Stomach (tissue), 9 donors: ENCODE results near the gene FYN. TPM values are rescaled to one million over a fixed set of nuclear protein-coding genes. Genes with fewer than 3 reads are reported as not detected.

Experiments used
- DNase-seq, 2 donors: peaks; one replicate each; pipeline versions ENCODE4 v3.0.0 to v3.0.0-alpha.2; 2013 to 2019
- H3K27ac ChIP-seq, 5 donors: fragments of 200-600 bp in 4 of 5; sonication (generic) in 4 of 5; one replicate each; pipeline ENCODE4 v1.5.1; 2013 to 2019; ENCODE audit warnings: mild to moderate bottlenecking in 1 of 5, moderate library complexity in 1 of 5
- H3K27me3 ChIP-seq, 3 donors: fragments of 200-600 bp; sonication (generic); one replicate each; pipeline ENCODE4 v1.5.1; 2017 to 2019; ENCODE audit warnings: mixed run types in 1 of 3
- H3K36me3 ChIP-seq, 4 donors: fragments of 200-600 bp; sonication (generic); 1 replicate in 3 of 4; 2 replicates in 1 of 4; pipeline ENCODE4 v1.5.1; 2016 to 2019
- H3K4me1 ChIP-seq, 4 donors: fragments of 200-600 bp; sonication (generic); one replicate each; pipeline ENCODE4 v1.5.1; 2016 to 2019
- H3K4me3 ChIP-seq, 4 donors: fragments of 200-600 bp; sonication (generic) in 3 of 4; one replicate each; pipeline ENCODE4 v1.5.1; 2016 to 2019; ENCODE audit warnings: mild to moderate bottlenecking in 1 of 4
- H3K9me3 ChIP-seq, 4 donors: fragments of 200-600 bp; sonication (generic); one replicate each; pipeline ENCODE4 v1.5.1; 2016 to 2019
- EP300 ChIP-seq: sonication (generic); formaldehyde crosslinking; IDR thresholded peaks from one replicate; pipeline ENCODE4 v1.6.1; 2017; ENCODE audit warnings: antibody characterized with exemption
- POLR2A ChIP-seq, 4 donors: fragments of 450-650 bp; IDR thresholded peaks; one replicate each; pipeline ENCODE4 v1.6.1; 2016; ENCODE audit warnings: antibody characterized with exemption in 4 of 4, control low read depth in 2 of 4, mild to moderate bottlenecking in 1 of 4, moderate library complexity in 1 of 4
- POLR2AphosphoS5 ChIP-seq, 3 donors: sonication (generic); formaldehyde crosslinking; IDR thresholded peaks; one replicate each; pipeline ENCODE4 v1.6.1; 2016; ENCODE audit warnings: antibody characterized with exemption in 3 of 3
- WGBS, 5 donors: extraction: QIAGEN DNeasy Blood & Tissue Kit in 3 of 5; methylation state at CpG; one replicate each; pipeline versions ENCODE4 v1.1.5 to v1.1.7; 2013 to 2018; 5-methylcytosine and 5-hydroxymethylcytosine counted together
- intact Hi-C: fragments of 100-400 bp; cut with DNase I; formaldehyde crosslinking; loops from one replicate; pipeline ENCODE4 v1.15.1; 2023; ENCODE audit warnings: low total_unique reads
- polyA plus RNA-seq, 3 donors: library from polyadenylated mRNA; stranded (reverse); fragments of 200-250 nt; gene quantifications; one replicate each; pipeline ENCODE4 v1.2.3, GENCODE V29; 2013
- total RNA-seq, 5 donors: library from RNA; depleted of rRNA; stranded (reverse); fragments of >200 nt; gene quantifications; one replicate each; pipeline versions ENCODE4 v1.1.0 to v1.2.3, GENCODE V29; 2014 to 2016
- TF ChIP-seq, protein P1 (sequence below), 7 experiments: fragments of 450-650 bp in 4 of 7; fragments of 200-600 bp in 3 of 7; sonication (generic) in 3 of 7; IDR thresholded peaks; one replicate each; pipeline ENCODE4 v1.5.1; 2016 to 2019; ENCODE audit warnings: antibody characterized with exemption in 7 of 7, control low read depth in 2 of 7, mild to moderate bottlenecking in 1 of 7
- donor health status: healthy with polysubstance abuse.
- donor health status: Bipolar disorder and iron deficiency.
- donor health status: healthy.

Gene FYN
- total and polyA plus RNA-seq, 8 donors, result 8.4 to 146 (median 37.1) TPM

DNA sequence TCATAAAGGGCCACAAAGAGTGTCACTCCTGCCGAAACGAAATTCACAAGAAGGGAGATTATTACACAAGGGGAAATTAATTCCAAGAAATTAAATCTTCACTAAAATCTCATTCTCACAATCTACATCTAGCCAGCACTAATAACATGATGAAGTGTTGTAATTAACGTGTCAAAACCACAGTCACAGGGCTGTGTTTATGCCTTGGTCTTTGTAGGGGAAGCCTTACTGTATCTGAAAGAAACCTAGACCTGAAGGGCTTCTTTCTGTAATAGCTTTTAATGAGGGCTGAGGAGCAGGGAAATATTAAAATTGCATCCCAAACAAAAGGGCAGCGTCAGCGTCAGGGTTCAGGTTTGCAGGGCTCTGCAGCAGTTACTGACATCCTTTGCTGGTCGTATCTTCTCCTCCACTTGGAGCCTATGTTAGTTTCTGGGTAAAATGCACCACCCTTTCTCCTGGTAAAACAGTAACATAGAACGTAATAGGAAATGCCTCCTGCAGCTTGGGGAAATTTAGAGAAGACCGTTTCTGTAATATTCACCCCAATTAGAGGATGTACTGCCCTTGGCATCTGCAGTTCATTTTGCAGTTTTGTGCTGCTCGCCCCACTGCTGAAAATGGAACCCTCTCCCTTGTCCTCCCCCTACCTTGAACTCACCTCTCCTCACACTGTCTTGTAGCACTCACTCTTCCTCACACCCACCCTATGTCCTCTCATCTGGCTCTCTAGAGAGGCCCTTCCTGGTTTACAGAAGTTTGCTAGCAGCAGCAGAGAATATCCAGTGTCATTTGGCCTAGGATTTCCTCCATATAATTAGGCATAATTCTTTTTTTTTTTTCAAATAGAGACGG, 158.6 kb downstream of the FYN start:
- Histone ChIP-seq H3K4me1 (peaks cover 24 to 37% (median 31%) of the 10 kb centered on the region in 4 donors), H3K9me3 (no peaks in the 10 kb centered on the region), H3K27me3 (no peaks in the 10 kb centered on the region), H3K4me3 (no peak overlapping the region), H3K36me3 (peaks cover 9 to 45% (median 39%) of the 10 kb centered on the region in 4 donors), H3K27ac (peak overlapping the region in 1 of 5 donors; percentile 7)
- no peak for DNase-seq
- intact Hi-C loops, result loop anchor here (5.0 to 10.0 kb wide), 2 partner anchors 283 to 320 kb away; no protein-coding TSS in a partner anchor
- 84 to 93% (median 87%) methylated on average over 10 of the region's 10 CpGs for WGBS, 5 donors
- TF ChIP-seq EP300 (no peak), POLR2AphosphoS5 (IDR thresholded peaks at IDR 0.05) (no peak), POLR2A (IDR thresholded peaks at IDR 0.05) (no peak)
- TF ChIP-seq, protein P1, sequence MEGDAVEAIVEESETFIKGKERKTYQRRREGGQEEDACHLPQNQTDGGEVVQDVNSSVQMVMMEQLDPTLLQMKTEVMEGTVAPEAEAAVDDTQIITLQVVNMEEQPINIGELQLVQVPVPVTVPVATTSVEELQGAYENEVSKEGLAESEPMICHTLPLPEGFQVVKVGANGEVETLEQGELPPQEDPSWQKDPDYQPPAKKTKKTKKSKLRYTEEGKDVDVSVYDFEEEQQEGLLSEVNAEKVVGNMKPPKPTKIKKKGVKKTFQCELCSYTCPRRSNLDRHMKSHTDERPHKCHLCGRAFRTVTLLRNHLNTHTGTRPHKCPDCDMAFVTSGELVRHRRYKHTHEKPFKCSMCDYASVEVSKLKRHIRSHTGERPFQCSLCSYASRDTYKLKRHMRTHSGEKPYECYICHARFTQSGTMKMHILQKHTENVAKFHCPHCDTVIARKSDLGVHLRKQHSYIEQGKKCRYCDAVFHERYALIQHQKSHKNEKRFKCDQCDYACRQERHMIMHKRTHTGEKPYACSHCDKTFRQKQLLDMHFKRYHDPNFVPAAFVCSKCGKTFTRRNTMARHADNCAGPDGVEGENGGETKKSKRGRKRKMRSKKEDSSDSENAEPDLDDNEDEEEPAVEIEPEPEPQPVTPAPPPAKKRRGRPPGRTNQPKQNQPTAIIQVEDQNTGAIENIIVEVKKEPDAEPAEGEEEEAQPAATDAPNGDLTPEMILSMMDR (IDR thresholded peaks at IDR 0.05), result no peak

DNA sequence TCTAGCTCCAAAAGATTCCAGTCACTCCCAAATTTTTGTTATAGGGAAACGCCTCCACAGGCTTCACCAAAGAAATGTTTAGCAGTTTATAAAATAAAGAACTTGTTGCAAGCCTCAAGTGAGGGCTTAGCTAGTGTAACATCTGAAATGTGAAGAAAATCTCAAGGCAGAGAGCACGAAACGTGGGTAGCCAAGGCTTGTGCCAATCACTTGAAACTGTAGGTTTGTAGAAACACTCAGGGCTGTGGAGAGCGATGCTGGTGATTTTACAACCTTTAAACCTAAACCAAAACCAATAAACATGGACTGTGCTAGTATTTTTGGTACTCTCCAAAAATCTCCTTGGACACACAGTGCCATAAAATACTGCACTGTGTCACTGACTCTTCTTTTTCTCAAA, 159.4 kb downstream of the FYN start:
- DNase-seq, result no peak
- Histone ChIP-seq H3K4me3 (no peak overlapping the region), H3K4me1 (peaks cover 24 to 39% (median 31%) of the 10 kb centered on the region in 4 donors), H3K27ac (peak overlapping the region in 1 of 5 donors; percentile 7), H3K27me3 (no peaks in the 10 kb centered on the region), H3K36me3 (peaks cover 9 to 42% (median 36%) of the 10 kb centered on the region in 4 donors), H3K9me3 (no peaks in the 10 kb centered on the region)
- WGBS, 5 donors, result 91 to 96% (median 92%) methylated on average over 4 of the region's 4 CpGs
- TF ChIP-seq, protein P1 (IDR thresholded peaks at IDR 0.05), result no peak
- no peak for TF ChIP-seq EP300
- TF ChIP-seq POLR2AphosphoS5 (IDR thresholded peaks at IDR 0.05), result no peak
- TF ChIP-seq POLR2A (IDR thresholded peaks at IDR 0.05), result no peak
- intact Hi-C loops, result loop anchor here (5.0 to 10.0 kb wide), 2 partner anchors 283 to 321 kb away; no protein-coding TSS in a partner anchor

DNA sequence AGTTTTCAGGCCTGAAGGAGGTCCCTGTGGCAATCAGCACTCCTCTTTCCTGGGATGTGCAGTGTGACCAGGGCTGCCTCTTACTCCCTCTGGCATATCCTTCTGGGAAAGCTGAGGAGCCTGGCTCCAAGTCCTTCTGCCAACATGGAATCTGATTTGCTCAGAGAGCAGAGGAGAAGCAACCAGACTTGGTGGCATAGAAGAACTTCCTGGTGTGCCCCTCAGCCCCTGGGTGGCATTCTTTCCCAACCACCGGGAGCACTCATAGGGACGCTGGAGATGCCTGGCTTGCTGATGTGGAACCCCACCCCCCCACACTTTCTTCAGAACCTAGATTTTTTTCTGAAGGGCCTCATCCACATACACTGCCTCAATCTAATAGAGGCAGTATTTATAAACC, 160.0 kb downstream of the FYN start:
- WGBS, 5 donors, result 88 to 98% (median 94%) methylated on average over 2 of the region's 2 CpGs
- no peaks in the 10 kb centered on the region for H3K9me3 ChIP-seq
- H3K4me1 ChIP-seq, result peaks cover 24 to 39% (median 31%) of the 10 kb centered on the region in 4 donors
- no peak for DNase-seq
- H3K4me3 ChIP-seq, result no peak overlapping the region
- peaks cover 9 to 41% (median 30%) of the 10 kb centered on the region in 4 donors for H3K36me3 ChIP-seq
- H3K27ac ChIP-seq, result peak overlapping the region in 2 of 5 donors; percentile 48 to 60
- H3K27me3 ChIP-seq, result no peaks in the 10 kb centered on the region
- TF ChIP-seq, protein P1 (IDR thresholded peaks at IDR 0.05), result no peak
- no peak for TF ChIP-seq POLR2A (IDR thresholded peaks at IDR 0.05)
- TF ChIP-seq EP300, result no peak
- TF ChIP-seq POLR2AphosphoS5 (IDR thresholded peaks at IDR 0.05), result no peak
- intact Hi-C loops, result loop anchor here (5.0 to 10.0 kb wide), 2 partner anchors 284 to 322 kb away; no protein-coding TSS in a partner anchor

DNA sequence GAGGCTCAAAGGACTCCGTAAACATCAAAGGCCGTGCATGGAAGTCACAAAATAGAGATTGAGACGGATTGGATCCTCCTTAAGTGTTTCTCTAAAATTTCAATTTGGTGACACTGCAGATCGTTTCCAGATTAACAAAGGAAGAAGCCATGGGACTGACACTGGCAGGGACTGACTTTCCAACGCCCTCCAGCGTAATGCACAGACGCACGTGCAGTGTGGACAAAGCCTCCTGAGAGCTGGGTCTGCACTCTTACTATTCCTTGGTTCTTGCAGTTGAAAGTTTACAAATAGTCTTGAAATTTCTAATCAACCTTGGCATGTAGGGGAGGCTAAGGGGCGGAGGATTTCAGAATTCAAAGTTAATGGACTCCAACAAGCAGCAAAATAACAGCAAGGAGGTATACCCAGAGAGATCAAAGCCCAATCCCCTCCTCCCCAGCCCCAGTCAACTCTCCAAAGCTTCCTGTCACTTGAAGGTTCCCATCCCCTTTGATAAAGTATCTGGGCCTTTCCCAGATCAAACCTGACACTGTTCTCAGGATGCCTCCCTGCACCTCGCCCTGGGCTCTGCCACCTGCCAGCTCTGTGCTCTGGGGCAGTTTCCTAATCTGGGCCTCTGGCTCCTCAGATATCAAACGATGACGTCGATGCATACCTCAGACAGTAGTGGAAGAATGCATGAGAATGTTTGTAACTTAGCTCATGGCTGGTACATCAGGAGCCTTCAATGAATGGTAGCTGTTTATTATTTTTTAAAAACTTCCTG, 161.1 kb downstream of the FYN start:
- DNase-seq, result peak; percentile 35 to 70
- Histone ChIP-seq H3K9me3 (no peaks in the 10 kb centered on the region), H3K27ac (peak overlapping the region in 4 of 5 donors; percentile 48 to 74 (median 64)), H3K4me3 (no peak overlapping the region), H3K36me3 (peaks cover 6 to 32% (median 20%) of the 10 kb centered on the region in 4 donors), H3K4me1 (peaks cover 24 to 48% (median 33%) of the 10 kb centered on the region in 4 donors), H3K27me3 (no peaks in the 10 kb centered on the region)
- no peak for TF ChIP-seq EP300
- TF ChIP-seq POLR2AphosphoS5 (IDR thresholded peaks at IDR 0.05), result peak in 1 of 3 donors; percentile 10
- 59 to 67% (median 63%) methylated on average over 13 of the region's 13 CpGs for WGBS, 5 donors
- intact Hi-C loops, result loop anchor here (5.0 to 10.0 kb wide), 2 partner anchors 285 to 323 kb away; no protein-coding TSS in a partner anchor
